ENCODE measurements around the gene PLGRKT. TPM values are rescaled to one million over a fixed set of nuclear protein-coding genes. Genes with fewer than 3 reads are reported as not detected.

Gene PLGRKT
- total and polyA plus RNA-seq, 2 experiments from 2014 or later = 13.1 to 31.5 TPM

DNA sequence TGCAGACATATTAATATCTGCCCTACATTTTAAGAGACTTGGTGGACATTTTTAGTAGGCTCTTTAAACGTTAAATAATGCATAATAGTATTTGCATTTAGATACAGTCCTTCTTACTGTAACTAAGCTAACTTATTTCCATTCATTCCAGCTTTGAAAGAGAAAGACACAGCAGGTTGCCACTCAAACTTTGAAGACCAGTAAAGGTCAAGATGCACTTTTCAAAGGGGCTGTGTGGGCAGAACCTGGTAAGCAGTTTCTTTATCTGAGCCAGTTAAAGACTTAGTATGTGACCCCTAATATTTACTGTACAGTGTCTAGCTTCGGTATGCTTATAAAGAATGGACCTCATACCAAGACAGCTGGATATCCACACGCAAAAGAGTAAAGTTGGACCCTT, 20.8 kb downstream of the PLGRKT start:
- no peaks in the 10 kb centered on the region for H3K9me2 ChIP-seq (ENCODE audit: insufficient read depth)
- H3K36me3 ChIP-seq (ENCODE audit: insufficient read depth) = no peaks in the 10 kb centered on the region
- H2AFZ ChIP-seq = no peak overlapping the region
- peaks cover 3% of the 10 kb centered on the region; the same call in 2 of the 3 replicates for H3K36me3 Mint-ChIP-seq (ENCODE audit: low read depth)
- no peak overlapping the region for H3K27ac Mint-ChIP-seq
- no peak; the same call in 2 of the 3 replicates for ATAC-seq
- H3K27me3 ChIP-seq (ENCODE audit: insufficient read depth) = no peaks in the 10 kb centered on the region
- TF ChIP-seq ZNF462 (CRISPR knock-in tag; IDR thresholded peaks at IDR 0.05) (0 out of 2 replicates have a peak, but pooled peaks have one; percentile 16), CTCF (conservative IDR thresholded peaks at IDR 0.05; ENCODE audit: low read depth in 2 of 2) (no peak), POLR2AphosphoS5 (IDR thresholded peaks at IDR 0.05; ENCODE audit: low read depth) (no peak), STAT1 (IDR thresholded peaks at IDR 0.05; ENCODE audit: unreplicated experiment) (no peak), EZH2phosphoT487 (IDR thresholded peaks at IDR 0.05; ENCODE audit: unreplicated experiment) (no peak)
- TF ChIP-seq, protein P1, sequence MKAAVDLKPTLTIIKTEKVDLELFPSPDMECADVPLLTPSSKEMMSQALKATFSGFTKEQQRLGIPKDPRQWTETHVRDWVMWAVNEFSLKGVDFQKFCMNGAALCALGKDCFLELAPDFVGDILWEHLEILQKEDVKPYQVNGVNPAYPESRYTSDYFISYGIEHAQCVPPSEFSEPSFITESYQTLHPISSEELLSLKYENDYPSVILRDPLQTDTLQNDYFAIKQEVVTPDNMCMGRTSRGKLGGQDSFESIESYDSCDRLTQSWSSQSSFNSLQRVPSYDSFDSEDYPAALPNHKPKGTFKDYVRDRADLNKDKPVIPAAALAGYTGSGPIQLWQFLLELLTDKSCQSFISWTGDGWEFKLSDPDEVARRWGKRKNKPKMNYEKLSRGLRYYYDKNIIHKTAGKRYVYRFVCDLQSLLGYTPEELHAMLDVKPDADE (IDR thresholded peaks at IDR 0.05) = no peak
- H3K4me1 ChIP-seq (ENCODE audit: insufficient read depth) = peaks cover 8% of the 10 kb centered on the region
- peaks cover 10% of the 10 kb centered on the region for H3K4me1 Mint-ChIP-seq
- H3K27me3 Mint-ChIP-seq (ENCODE audit: insufficient read depth, low read depth, poor library complexity) = peaks cover 6% of the 10 kb centered on the region
- H3K79me2 ChIP-seq (replicated peaks; ENCODE audit: insufficient read depth) = no peaks in the 10 kb centered on the region
- H3K4me3 Mint-ChIP-seq = no peak overlapping the region
- peak overlapping the region; percentile 1; the same call in 1 of the 2 replicates for H3K4me2 ChIP-seq
- no peaks in the 10 kb centered on the region for H4K20me1 ChIP-seq (replicated peaks; ENCODE audit: insufficient read depth)
- no peaks in the 10 kb centered on the region for H3F3A ChIP-seq (replicated peaks; ENCODE audit: low read depth)
- no peak overlapping the region for H3K27ac ChIP-seq (ENCODE audit: low read depth)
- DNase-seq (ENCODE audit: low spot score) = peak; percentile 40
- H3K4me3 ChIP-seq = no peak overlapping the region
- H3K9me3 Mint-ChIP-seq = peaks cover 3% of the 10 kb centered on the region; the same call in 1 of the 3 replicates
